K562 (cell line): ENCODE data around the gene SLC9A7. TPM values are rescaled to one million over a fixed set of nuclear protein-coding genes. Genes with fewer than 3 reads are reported as not detected.

ENCODE experiments used
- ATAC-seq: fragments of 200-7000 bp; cut with Tn5 transposase; 3 replicates; pipeline ENCODE4 v1.9.1; 2020; ENCODE audit warnings: moderate library complexity
- BruUV-seq: library from RNA; stranded (reverse); fragments of 400-500 nt; replicated peaks from 2 replicates; lab custom pipeline; 2021; lab: Mats Ljungman, UMichigan
- CTCF ChIA-PET: fragments of 300-600 bp; formaldehyde crosslinking; extraction: SDS; loops from one replicate; lab custom pipeline; 2021; ENCODE audit warnings: low intra/inter-chr PET ratio; lab: Yijun Ruan, JAX
- POLR2A ChIA-PET: fragments of 300-600, 350-650 bp; sonication (Branson Sonifier 250); formaldehyde crosslinking; extraction: SDS; loops from one replicate; lab custom pipeline; 2021; ENCODE audit warnings: antibody characterized with exemption, inconsistent platforms; lab: Yijun Ruan, JAX
- DNase-seq, 4 experiments: peaks; one replicate each; pipeline versions ENCODE4 v3.0.0 to v3.0.0-alpha.2; 2011 to 2018; ENCODE audit warnings: low spot score in 3 of 4, mixed read lengths in 3 of 4; ENCODE audit errors: extremely low read depth in 1 of 4
- FAIRE-seq: peaks from 2 replicates; lab custom pipeline; 2011; peaks lifted over from hg19 to GRCh38; lab: Jason Lieb, UNC
- H2AFZ ChIP-seq: 2 replicates; pipeline ENCODE4 v1.6.0; 2011; ENCODE audit warnings: low read depth, low read length, control low read depth, inconsistent platforms
- H3K27ac ChIP-seq: fragments of 200-600 bp; 3 replicates; pipeline ENCODE4 v1.8.0; 2011; ENCODE audit warnings: low read depth, mild to moderate bottlenecking, control low read depth, inconsistent platforms, low read length, moderate library complexity, mixed read lengths; ENCODE audit errors: extremely low read depth
- H3K27me3 ChIP-seq, 2 experiments: fragments of 300-600 bp in 1 of 2; 2 replicates in 1 of 2; 3 replicates in 1 of 2; pipeline versions ENCODE4 v1.6.0 to v1.8.0; 2011; ENCODE audit warnings: inconsistent platforms in 2 of 2, low read length in 2 of 2, mild to moderate bottlenecking in 1 of 2, mixed read lengths in 1 of 2, moderate library complexity in 1 of 2; ENCODE audit not compliant: control insufficient read depth in 2 of 2, insufficient read depth in 2 of 2
- H3K36me3 ChIP-seq: fragments of 300-600 bp; 3 replicates; pipeline ENCODE4 v1.8.0; 2011; ENCODE audit warnings: mild to moderate bottlenecking, low read length, inconsistent platforms; ENCODE audit not compliant: control insufficient read depth, insufficient read depth
- H3K4me1 ChIP-seq, 2 experiments: fragments of 200-600 bp in 1 of 2; replicated peaks in 1 of 2; 2 replicates in 1 of 2; 3 replicates in 1 of 2; pipeline versions ENCODE4 v1.5.1 to v1.8.0; 2011; ENCODE audit warnings: inconsistent platforms in 2 of 2, low read length in 2 of 2, mild to moderate bottlenecking in 1 of 2, mixed read lengths in 1 of 2, moderate library complexity in 1 of 2; ENCODE audit not compliant: control insufficient read depth in 2 of 2, insufficient read depth in 2 of 2
- H3K4me2 ChIP-seq: 2 replicates; pipeline ENCODE4 v1.6.1; 2011; ENCODE audit warnings: low read length, control low read depth, inconsistent platforms, mixed read lengths; ENCODE audit not compliant: insufficient read depth
- H3K4me3 ChIP-seq: fragments of 200-600 bp; sonication (generic), shearing (Covaris generic); 2 replicates; pipeline ENCODE4 v1.5.1; 2016; ENCODE audit warnings: control low read depth, inconsistent platforms
- H3K79me2 ChIP-seq: fragments of 200-600 bp; 3 replicates; pipeline ENCODE4 v1.8.0; 2011; ENCODE audit warnings: low read length, inconsistent platforms; ENCODE audit not compliant: control insufficient read depth, insufficient read depth
- H3K9ac ChIP-seq, 2 experiments: 2 replicates each; pipeline versions ENCODE4 v1.6.0 to v1.6.1; 2011; ENCODE audit warnings: low read depth in 2 of 2, low read length in 2 of 2, control low read depth in 1 of 2, inconsistent platforms in 1 of 2, mild to moderate bottlenecking in 1 of 2, mixed read lengths in 1 of 2; ENCODE audit not compliant: insufficient read depth in 1 of 2
- H3K9me1 ChIP-seq: one replicate; pipeline ENCODE4 v1.6.0; 2011; ENCODE audit warnings: inconsistent platforms, mild to moderate bottlenecking, low read length, moderate library complexity; ENCODE audit not compliant: control insufficient read depth, insufficient read depth
- H3K9me3 ChIP-seq: replicated peaks from 2 replicates; pipeline ENCODE4 v1.5.1; 2011; ENCODE audit warnings: low read depth, low read length, inconsistent platforms; ENCODE audit not compliant: control insufficient read depth, insufficient read depth
- H4K20me1 ChIP-seq: replicated peaks from 2 replicates; pipeline ENCODE4 v1.6.1; 2011; ENCODE audit warnings: low read length, inconsistent platforms, mixed read lengths; ENCODE audit not compliant: control insufficient read depth, insufficient read depth
- ARID4B ChIP-seq: sonication (generic); formaldehyde crosslinking; IDR thresholded peaks from 2 replicates; pipeline ENCODE4 v1.8.0; 2022; ENCODE audit warnings: mild to moderate bottlenecking, missing genetic modification reagents
- HBP1 ChIP-seq: fragments of 450-650 bp; formaldehyde crosslinking; IDR thresholded peaks from 2 replicates; pipeline ENCODE4 v1.4.0; 2022; ENCODE audit warnings: missing genetic modification characterization
- KDM1A ChIP-seq, 2 experiments: fragments of 450-650 bp; IDR thresholded peaks; 2 replicates each; pipeline ENCODE4 v1.6.1; 2016; ENCODE audit warnings: mild to moderate bottlenecking in 2 of 2
- MAFF ChIP-seq: IDR thresholded peaks from 2 replicates; pipeline ENCODE4 v1.6.1; 2012; ENCODE audit warnings: low read length, improper control_type of control experiment
- SIX5 ChIP-seq, 2 experiments: IDR thresholded peaks; 2 replicates each; pipeline ENCODE4 v1.6.1; 2011; ENCODE audit warnings: low read length in 2 of 2, borderline replicate concordance in 1 of 2, low read depth in 1 of 2, mild to moderate bottlenecking in 1 of 2, moderate library complexity in 1 of 2; ENCODE audit not compliant: insufficient read depth in 1 of 2
- WGBS: fragments of 100-300 bp; shearing (Covaris generic); methylation state at CpG from one replicate; pipeline ENCODE4 v1.1.6; 2016; ENCODE audit warnings: low coverage, mixed read lengths; ENCODE audit not compliant: insufficient coverage; ENCODE audit errors: missing lambda C conversion rate; 5-methylcytosine and 5-hydroxymethylcytosine counted together
- in situ Hi-C: fragments of 300-500 bp; cut with MboI; formaldehyde crosslinking; loops from 4 replicates; pipeline ENCODE4 v1.15.0; 2018; ENCODE audit warnings: inconsistent platforms, mixed read lengths
- intact Hi-C: fragments of 100-400 bp; cut with micrococcal nuclease; formaldehyde crosslinking; loops from 2 replicates; pipeline ENCODE4 v1.14.2; 2022
- polyA plus RNA-seq, 8 experiments: library from polyadenylated mRNA; depleted of rRNA in 4 of 8; stranded (reverse) in 5 of 8; unstranded in 3 of 8; fragments of >200 nt; fragmentation: Nextera tagmentation in 2 of 8; fragmentation: Illumina TruSeq in 1 of 8; extraction: Ambion mirVana in 2 of 8; extraction: Trizol in 1 of 8; gene quantifications; 2 replicates each; pipeline versions ENCODE4 v1.2.1 to v1.2.3, GENCODE V29; 2011 to 2014; ENCODE audit warnings: inconsistent platforms in 1 of 8, missing spikeins in 1 of 8
- total RNA-seq, 7 experiments: library from RNA; depleted of rRNA in 6 of 7; stranded (reverse); fragments of >200 nt in 6 of 7; fragmentation: Illumina TruSeq in 2 of 7; extraction: Trizol in 2 of 7; gene quantifications; 2 replicates each; pipeline versions ENCODE4 v1.2.1 to v1.2.3, GENCODE V29; 2011 to 2021; ENCODE audit warnings: low replicate concordance in 1 of 7

The SLC9A7 gene
- total and polyA plus RNA-seq, 9 of the 15 experiments (the other 6 are each of a cell fraction or from before 2014, with no cell fraction given): 0.04 to 0.13 (median 0.09) TPM; not detected in 5

- CTCF ChIA-PET: no interaction called here
- TF ChIP-seq SIX5 (IDR thresholded peaks at IDR 0.05; ENCODE audit: borderline replicate concordance in 1 of 2, insufficient read depth in 1 of 2, low read depth in 1 of 2, low read length in 2 of 2): no peak
- TF ChIP-seq MAFF: no peak
- TF ChIP-seq HBP1 (CRISPR knock-in tag): no peak
- TF ChIP-seq ARID4B (CRISPR knock-in tag): no peak
- TF ChIP-seq KDM1A (IDR thresholded peaks at IDR 0.05): no peak
- no peak overlapping the region for H3K27ac ChIP-seq
- H3K9ac ChIP-seq: no peak overlapping the region
- no peaks in the 10 kb centered on the region for H3K9me3 ChIP-seq
- no peak overlapping the region for H2AFZ ChIP-seq
- intact Hi-C loops: no loop called here
- POLR2A ChIA-PET: no interaction called here
- H3K4me3 ChIP-seq: no peak overlapping the region
- DNase-seq (no peak), FAIRE-seq (no peak), ATAC-seq (no peak)
- in situ Hi-C loops: no loop called here
- H3K4me2 ChIP-seq: no peak overlapping the region
- no peaks in the 10 kb centered on the region for H3K9me1 ChIP-seq
- no peaks in the 10 kb centered on the region for H4K20me1 ChIP-seq
- no TSS peak for BruUV-seq
- no peaks in the 10 kb centered on the region for H3K36me3 ChIP-seq
- H3K4me1 ChIP-seq: no peaks in the 10 kb centered on the region
- H3K79me2 ChIP-seq: no peaks in the 10 kb centered on the region
- WGBS: 0% methylated on average over 2 of the region's 2 CpGs
- no peaks in the 10 kb centered on the region for H3K27me3 ChIP-seq
Measured at GRCh38 chrX:46737462-46737861, 21.5 kb downstream of the SLC9A7 start.
